Activated T-helper 1 cell treated with Interleukin-2 at 50 U/mL for 16 hours (primary cell): ENCODE results near the gene C1QTNF5.

Experiments used
- DNase-seq: peaks from one replicate; pipeline ENCODE4 v3.0.0-alpha.2; 2020; ENCODE audit warnings: low read depth

The C1QTNF5 gene

GRCh38 chr11:119295178-119295577 lies 45.5 kb downstream of the C1QTNF5 start:
- DNase-seq: no peak

- no peak for DNase-seq
Observed at GRCh38 chr11:119293461-119293860, 47.2 kb downstream of the C1QTNF5 start.

GRCh38 chr11:119290894-119291497 lies 49.7 kb downstream of the C1QTNF5 start:
- DNase-seq: no peak
